Liver (tissue), 3 donors: ENCODE measurements around the gene MAN1C1.

Experiments used
- ATF3 ChIP-seq: IDR thresholded peaks from 2 replicates; pipeline ENCODE4 v1.6.1; 2016; ENCODE audit warnings: antibody characterized with exemption
- CTCF ChIP-seq: fragments of 150-350 bp; IDR thresholded peaks from 2 replicates; pipeline ENCODE4 v1.5.1; 2017; ENCODE audit warnings: improper control_type of control experiment, low read depth, low read length; ENCODE audit not compliant: missing input control
- EGR1 ChIP-seq, 2 donors: IDR thresholded peaks; 2 replicates each; pipeline ENCODE4 v1.6.1; 2016 to 2018; ENCODE audit warnings: antibody characterized with exemption in 2 of 2, low read depth in 2 of 2
- FOXA1 ChIP-seq: IDR thresholded peaks from 2 replicates; pipeline ENCODE4 v1.6.1; 2016; ENCODE audit warnings: antibody characterized with exemption
- GABPA ChIP-seq, 2 donors: IDR thresholded peaks in 1 of 2; conservative IDR thresholded peaks in 1 of 2; 2 replicates each; pipeline ENCODE4 v1.6.1; 2016; ENCODE audit warnings: antibody characterized with exemption in 2 of 2, mild to moderate bottlenecking in 1 of 2, moderate library complexity in 1 of 2
- JUND ChIP-seq, 2 donors: IDR thresholded peaks; 2 replicates each; pipeline ENCODE4 v1.6.1; 2016; ENCODE audit warnings: antibody characterized with exemption in 2 of 2
- MAX ChIP-seq: IDR thresholded peaks from 2 replicates; pipeline ENCODE4 v1.6.1; 2016; ENCODE audit warnings: antibody characterized with exemption
- RAD21 ChIP-seq, 2 donors: IDR thresholded peaks; 2 replicates each; pipeline ENCODE4 v1.6.1; 2016; ENCODE audit warnings: antibody characterized with exemption in 2 of 2, mild to moderate bottlenecking in 2 of 2
- REST ChIP-seq: IDR thresholded peaks from 2 replicates; pipeline ENCODE4 v1.6.1; 2016; ENCODE audit warnings: antibody characterized with exemption, mild to moderate bottlenecking
- RXRA ChIP-seq, 2 donors: IDR thresholded peaks; 2 replicates each; pipeline ENCODE4 v1.6.1; 2017 to 2018; ENCODE audit warnings: antibody characterized with exemption in 2 of 2, mild to moderate bottlenecking in 1 of 2
- SP1 ChIP-seq: IDR thresholded peaks from 2 replicates; pipeline ENCODE4 v1.6.1; 2018; ENCODE audit warnings: antibody characterized with exemption, mild to moderate bottlenecking
- TAF1 ChIP-seq: conservative IDR thresholded peaks from 2 replicates; pipeline ENCODE4 v1.6.1; 2016; ENCODE audit warnings: antibody characterized with exemption, mild to moderate bottlenecking
- YY1 ChIP-seq: IDR thresholded peaks from 2 replicates; pipeline ENCODE4 v1.6.1; 2016; ENCODE audit warnings: antibody characterized with exemption, mild to moderate bottlenecking
- donor health status: healthy.
- donor health status: healthy.

- TF ChIP-seq RXRA (IDR thresholded peaks at IDR 0.05) = peak in 1 of 2 donors; percentile 31
- TF ChIP-seq CTCF = no peak
- TF ChIP-seq FOXA1 = no peak
- TF ChIP-seq TAF1 = no peak
- peak; percentile 40 to 52 for TF ChIP-seq RAD21 (IDR thresholded peaks at IDR 0.05)
- TF ChIP-seq GABPA (IDR thresholded peaks at IDR 0.05 in 1 of 2, conservative IDR thresholded peaks at IDR 0.05 in 1 of 2) = no peak
- no peak for TF ChIP-seq YY1
- TF ChIP-seq EGR1 (IDR thresholded peaks at IDR 0.05; ENCODE audit: low read depth in 2 of 2) = no peak
- no peak for TF ChIP-seq REST
- peak; percentile 19 for TF ChIP-seq MAX
- peak; percentile 58 for TF ChIP-seq SP1
- TF ChIP-seq JUND (IDR thresholded peaks at IDR 0.05) = no peak
- no peak for TF ChIP-seq ATF3
Observed at GRCh38 chr1:25727635-25728286, 111.2 kb downstream of the MAN1C1 start.
